GM11168 (cell line): ENCODE data around the gene STK24.

Experiments used
- in situ Hi-C: fragments of 300-500 bp; cut with MboI; formaldehyde crosslinking; loops from one replicate; pipeline ENCODE4 v1.12.0; 2022; ENCODE audit warnings: low sequenced_read_pairs; ENCODE audit not compliant: unreplicated experiment

Gene STK24

DNA sequence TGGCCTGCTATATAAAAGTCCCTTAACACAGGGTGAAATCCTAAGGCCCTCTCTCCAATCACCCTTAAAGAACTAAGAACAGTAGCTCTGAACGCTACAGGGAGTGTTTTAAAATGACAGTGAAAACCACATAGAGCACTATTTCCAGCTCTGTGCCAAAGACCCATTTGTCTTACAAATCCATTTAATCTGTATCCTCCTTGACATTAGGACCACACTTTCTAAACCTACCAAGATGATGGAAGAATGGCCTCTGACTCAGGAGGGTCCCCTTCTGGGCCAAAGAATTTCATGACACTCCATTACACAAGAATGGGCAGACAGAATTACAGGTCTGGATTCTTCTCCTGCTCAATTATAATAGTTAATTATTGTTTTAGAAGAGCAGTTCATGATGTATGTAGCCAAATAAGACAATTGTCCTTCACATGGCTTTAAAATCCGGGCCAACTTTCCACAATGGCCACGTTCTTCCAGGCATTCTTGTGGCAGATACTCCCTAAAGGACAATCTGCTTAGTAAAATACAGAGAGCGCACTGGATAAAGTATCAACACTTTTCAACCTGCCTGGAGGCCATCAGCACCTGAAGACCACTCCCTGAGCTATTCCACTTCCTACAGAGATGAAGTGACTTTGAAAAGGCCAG lies 61.0 kb downstream of the STK24 start:
- in situ Hi-C loops, result no loop called here

DNA sequence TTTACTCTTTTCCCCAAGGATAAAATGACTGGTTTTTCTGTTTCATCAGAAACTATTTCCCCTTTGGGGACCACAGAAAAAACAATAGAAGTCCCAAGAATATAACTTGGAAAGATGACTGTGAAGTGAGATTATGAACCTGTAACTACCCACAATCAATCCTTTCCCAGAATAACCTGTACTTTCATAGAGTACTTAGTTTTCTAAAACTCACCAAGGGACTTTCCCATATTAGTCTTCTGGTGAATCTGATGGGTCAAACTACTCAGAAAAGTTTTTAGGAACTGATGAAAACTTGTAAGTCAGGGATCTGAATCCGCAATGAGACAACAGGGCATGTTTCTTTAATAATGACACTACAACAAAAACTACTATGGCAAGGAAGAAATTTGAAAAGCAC lies 62.6 kb downstream of the STK24 start:
- in situ Hi-C loops, result no loop called here

DNA sequence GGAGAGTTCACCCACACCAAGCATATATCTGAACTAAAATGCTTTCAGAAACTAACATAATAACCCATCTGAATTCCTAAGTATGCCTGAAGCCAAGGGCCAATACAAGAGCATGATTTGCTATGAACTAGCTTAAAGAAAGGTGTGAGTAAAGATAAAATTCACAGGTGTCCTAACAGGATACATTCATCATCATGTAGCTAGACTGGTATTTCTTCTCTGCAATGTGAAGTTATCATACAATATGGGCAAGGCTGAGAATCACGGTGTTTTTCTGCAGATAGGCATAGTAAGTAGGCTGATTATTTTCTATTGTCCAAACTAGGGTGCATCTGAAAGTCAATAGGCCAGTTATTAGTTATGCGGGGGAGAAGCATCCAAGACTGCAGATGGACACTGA lies 63.1 kb downstream of the STK24 start:
- in situ Hi-C loops, result no loop called here

DNA sequence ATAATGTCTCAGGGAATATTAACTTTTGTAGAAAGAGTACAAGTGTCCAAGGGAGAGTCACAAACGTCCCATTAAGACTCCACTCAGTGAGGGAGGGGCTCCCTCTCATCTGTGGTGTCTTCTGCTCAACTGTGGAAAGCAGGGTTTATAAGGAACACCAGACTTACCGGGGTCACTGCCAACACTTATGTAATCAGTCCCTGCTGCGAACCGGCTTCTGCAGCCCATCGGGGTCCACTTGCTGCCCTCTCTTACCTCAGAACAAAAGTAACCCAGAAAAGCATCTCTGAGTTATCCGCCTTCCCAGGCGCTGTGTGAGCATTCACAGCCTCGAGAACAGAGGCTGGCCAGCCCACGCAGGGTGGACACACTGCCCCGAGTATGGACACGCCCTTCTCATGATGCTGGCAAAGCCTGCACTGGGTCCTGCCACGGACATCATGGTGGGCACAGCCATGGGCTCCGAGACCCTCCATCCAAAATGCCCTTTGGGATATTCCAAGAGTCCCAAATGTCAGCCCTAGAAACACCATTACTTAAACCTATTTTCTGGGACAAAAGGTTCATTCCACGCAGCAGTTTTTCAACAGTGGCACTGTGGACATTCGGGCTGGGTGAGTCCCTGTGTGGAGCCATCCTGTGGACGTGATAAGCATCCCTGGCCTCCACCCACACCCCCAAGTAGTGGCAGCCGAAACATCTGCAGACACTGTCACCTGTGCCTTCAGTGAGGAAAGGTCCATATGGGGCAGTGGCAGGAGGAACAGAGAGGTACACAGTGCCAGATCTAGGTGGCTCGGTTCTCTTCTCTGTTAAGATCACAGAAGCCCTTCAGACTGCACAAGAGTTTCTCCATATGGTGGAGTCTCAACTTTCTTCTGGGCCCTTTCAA lies 63.9 kb downstream of the STK24 start:
- in situ Hi-C loops, result no loop called here

DNA sequence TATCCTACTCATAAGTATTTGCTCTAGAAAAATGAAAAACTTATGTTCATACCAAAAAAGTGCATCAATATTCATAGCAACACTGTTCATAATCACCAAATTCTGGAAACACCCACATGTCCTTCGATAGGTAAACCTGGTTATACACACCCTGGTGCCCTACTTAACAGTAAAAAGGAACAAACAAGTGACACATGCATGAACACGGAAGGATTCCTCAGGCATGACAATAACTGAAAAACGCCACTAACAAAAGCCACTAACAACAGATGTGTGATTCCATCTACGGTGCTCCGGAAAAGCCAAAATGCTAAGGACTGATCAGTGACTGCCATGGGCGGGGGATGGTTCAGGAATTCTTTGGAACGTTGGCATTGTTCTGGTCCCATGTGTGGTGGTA lies 65.5 kb downstream of the STK24 start:
- in situ Hi-C loops, result no loop called here

DNA sequence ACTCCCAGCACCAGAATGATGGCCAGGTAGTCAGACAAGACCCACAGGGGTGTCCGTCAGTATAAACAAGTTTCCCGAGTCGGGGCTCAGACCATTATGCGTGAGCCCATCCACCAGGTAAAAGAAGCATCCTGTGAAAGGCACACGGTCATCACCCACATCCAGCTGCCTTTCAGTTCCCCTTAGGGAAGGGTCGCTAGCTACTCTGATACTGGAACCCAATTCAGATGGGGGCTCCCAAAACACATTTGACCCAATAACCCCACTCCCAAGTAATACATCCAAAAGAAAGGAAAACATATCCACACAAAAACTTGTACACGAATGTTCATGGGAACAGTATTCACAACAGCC lies 66.8 kb downstream of the STK24 start:
- in situ Hi-C loops, result no loop called here

DNA sequence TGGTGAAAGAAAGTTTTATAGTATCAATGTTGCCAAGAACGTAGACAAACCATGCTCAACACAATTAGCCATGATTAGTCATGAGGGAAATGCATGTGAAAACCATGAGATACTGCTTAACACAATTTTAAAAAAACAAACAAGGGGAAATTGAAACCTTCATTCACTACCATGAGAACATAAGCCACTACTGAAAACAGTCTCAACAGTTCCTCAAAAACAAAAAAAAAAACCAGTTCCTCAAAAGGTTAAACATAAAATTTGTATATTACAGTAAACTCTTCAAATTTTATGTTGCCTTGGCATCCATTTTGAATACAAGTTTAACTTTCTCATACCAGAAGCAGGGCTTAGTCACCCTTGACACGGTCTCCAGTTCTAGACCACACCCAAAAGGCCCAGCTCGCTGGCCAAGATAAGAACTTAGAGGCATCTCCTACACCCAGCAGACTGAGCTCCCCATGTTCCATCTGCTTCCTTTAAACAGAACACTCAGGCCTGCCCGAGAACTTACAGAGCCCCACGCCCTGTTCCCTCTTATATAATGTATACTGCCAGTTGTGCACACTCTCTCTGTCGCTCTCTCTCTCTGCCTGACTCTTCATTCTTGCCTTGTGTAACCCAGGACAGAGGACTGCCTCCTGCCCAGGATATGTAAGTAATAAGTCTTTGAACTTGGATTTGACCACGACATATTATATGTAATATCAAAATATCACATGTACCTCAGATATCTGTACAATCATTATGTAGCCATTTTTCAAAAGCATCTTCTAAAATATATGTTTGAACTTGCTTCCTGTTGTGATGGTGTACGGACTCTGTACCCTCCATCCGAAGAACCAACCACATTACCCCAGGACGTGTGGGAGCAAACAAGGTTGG lies 67.4 kb downstream of the STK24 start:
- in situ Hi-C loops, result no loop called here

DNA sequence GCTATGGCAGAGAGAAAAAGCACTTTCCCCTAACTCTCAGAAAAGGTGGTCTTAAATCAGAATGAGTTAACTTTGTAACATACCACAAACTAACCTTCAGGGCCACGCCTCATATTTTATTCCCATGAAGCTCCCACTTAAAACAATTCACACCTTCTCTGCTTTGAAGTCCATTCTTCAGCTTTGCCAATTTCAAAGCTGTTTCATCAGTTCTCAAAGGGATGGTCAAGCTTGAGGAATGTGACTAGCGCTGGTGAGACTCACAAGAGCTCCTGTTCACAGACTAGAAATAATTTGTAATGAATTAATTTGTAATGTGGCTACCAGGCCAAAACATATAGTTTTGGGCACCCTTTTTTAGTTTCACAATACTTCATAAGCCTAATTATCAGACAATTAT lies 68.2 kb downstream of the STK24 start:
- in situ Hi-C loops, result no loop called here

DNA sequence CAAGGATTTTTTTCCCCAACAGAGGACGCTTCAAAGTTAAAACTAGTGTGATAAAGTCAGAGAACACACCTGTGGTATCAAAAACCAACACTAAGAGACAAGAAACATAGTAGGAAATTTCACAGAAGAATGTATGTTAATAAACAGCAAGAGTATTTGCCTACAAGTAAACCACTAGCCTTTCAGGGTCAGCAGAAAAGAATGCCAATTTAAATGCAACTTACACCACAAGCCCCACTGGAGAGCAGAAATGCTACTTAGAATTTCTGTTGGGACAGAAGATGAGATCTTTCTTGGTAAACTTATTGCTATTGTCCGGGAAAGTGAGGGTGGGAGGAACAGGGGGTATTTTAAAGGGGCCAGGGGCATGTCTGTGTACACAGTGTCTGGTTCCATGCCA lies 68.6 kb downstream of the STK24 start:
- in situ Hi-C loops, result no loop called here

DNA sequence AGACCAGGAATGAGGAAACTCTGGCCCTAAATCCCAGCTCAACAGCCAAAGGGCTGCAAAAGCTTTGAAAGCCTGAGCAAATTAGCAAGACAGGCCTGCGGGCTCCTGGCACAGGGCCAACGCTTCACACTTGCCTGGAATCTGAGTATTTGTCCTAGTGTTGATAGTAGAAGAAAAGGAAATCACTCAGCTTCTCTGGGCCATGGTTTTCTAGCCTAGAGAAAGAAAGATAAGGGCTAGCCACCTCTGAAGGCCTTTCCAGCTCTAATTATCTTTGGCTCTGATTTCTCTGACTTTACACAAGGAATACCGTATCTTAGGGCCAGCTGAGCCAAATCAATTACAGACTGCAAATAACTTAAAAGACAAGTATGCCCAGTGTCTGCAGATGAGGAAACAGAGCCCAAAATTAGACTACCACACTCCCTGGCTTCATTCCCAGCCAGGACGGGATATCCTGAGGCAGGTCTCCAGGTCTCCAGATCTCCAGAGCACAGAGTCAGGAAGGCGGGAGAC lies 69.6 kb downstream of the STK24 start:
- in situ Hi-C loops, result no loop called here

DNA sequence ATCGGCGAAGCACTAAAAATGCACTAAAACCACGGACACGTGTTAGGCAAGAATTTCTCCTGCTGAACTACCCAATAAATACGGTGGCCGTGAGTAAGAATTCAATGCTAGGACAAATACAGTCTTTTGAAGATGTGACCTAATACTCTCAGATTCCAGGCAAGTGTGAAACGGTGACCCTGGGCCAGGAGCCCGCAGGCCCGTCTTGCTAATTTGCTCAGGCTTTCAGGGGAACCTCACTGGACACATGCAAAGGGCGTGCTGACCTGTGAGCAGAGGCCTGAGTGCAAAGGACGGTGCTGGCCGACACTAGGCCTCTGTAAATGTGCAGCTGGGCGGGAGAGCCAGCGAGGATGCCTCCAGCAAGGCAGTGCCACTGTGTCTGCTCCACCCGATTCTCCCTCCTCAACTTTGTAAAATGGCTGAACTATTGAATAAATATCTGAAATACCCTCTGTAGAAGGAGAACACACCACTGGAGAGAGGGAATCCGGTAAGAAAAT lies 70.1 kb downstream of the STK24 start:
- in situ Hi-C loops, result no loop called here

DNA sequence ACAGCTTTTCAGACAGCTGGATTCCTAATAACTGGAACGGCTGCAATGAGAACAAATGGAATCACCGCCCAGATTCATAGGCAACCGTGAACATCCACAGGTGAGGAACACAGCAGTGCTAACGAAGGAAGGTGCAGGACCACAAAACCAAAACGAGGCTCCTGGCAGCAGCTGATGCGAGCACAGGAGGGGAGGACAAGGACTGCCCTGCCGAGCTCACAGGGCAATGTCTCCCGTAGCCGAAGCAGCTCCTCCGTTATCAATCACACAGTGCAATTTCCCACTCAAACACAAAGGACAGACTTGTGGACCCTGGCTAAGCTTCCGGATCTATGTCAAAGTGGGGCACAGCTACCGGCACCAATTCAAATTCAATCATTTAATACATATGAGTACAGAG lies 70.6 kb downstream of the STK24 start:
- in situ Hi-C loops, result no loop called here

DNA sequence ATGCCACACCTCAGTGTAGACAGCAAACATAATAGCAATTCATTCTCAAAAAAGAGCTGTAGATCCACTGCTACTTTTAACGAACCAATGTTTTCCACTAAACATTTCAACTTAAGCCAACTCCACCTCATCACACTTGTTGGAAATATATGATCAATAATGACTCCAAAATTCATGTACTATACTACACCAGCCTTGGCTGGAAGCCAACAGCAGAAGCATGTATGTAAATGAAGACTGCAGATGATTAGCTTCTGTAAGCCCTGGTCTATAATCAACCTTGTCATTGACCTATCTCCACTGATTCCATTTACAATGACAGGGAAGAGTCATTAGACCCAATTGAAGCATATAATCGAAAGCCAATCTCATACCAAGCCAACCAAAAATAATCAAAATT lies 71.7 kb downstream of the STK24 start:
- in situ Hi-C loops, result no loop called here

DNA sequence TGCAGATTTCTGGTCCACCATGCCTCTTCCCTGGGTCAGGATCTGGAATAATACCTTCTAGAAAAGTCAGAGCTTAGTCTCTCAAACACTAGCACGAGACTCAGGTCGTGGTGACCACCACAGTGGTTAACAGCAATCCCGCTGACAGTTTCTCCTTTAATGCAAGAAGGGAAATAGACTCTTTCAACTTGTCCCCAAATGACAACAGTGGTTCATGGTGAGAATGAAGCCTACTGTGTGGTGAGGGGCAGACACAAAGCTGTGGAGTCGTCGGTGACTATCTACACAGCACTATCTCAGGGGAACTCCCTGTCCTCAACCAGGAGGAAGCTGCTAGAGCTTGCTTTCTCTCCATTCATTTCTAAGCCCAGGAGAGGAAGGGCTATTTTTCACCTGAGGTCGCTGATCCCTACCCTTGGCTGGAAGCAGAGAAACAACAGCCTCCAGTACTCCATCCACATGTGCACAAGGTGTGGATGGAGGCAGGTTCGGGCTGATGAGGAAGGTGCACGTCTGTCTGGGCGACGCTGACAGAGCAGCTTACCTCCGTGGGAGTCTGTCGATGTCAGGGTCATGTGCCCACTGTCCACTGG lies 72.4 kb downstream of the STK24 start:
- in situ Hi-C loops, result no loop called here

DNA sequence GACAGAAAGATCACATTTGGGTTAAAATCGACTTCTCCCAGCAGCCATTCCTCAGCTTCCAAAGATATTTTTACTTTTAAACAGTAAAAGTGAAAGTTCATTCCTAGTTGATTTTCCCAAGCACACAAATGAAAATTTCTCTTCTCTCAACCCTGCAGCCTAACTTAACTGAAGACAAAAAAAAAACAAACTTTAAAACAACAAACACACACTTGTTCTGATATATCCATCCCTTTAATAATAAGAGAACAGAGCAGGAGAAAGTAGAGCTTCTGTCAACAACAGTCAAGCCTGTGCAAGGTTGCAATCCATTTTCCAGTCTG lies 72.9 kb downstream of the STK24 start:
- in situ Hi-C loops, result no loop called here

DNA sequence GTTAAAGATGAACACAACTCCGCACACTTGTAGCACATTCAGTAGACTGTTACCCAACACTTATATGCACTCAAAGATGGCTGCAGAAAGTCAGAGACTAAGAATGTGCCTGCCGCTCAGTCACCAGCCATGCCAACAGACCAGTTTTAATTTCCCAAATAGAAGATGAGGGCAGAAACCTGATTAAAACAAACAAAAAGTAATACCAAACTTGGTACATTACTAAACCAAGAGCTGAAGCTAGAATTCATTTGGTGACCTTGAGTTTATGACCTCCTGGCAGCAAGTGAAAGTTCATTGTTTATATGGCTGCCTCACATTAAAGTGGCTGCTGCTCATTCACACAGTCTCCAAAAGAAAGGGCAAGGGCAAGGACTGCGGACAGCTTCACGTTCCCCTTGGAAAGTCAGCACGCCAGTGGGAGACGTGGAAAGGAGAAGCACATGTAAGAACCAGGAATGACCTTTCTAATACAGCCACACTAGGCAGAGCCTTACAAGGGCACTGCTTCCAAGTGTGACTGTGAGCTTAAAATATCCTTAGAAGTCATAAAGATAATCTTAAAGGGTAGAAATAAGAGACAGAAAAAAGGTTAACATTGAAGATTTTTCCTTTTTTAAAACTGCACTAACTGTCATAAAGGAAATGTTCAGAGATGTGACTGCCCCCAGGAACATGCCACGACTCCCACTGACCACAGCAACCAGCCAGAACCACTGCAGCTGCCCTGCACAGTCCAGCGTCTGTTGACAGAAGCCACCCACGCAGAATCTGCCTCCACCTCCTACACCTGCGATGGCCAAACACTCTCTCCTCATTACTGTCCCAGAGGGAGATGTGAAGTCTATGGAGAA lies 73.5 kb downstream of the STK24 start:
- in situ Hi-C loops, result no loop called here

DNA sequence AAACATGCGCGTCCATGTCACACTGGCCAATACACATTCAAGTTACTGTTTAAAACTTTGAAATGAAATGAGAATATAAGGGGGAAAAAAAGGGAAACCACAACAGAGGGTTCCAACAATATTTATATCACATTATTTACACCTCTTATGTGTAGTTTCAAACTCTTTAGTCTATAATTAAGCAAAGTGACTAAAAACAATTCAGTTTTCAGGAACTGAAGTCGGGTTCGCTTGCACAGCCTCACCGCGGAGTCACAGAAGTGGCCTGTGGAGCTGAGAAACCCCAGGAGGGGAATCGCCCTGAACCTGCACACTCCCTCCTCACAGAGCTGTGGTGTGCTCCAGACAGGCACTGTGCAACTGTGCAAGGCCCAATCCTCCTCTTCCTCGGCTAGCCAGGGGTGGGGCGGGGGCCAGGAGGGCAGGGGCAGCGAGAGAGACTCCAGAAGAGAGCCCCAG lies 75.9 kb downstream of the STK24 start:
- in situ Hi-C loops, result no loop called here

DNA sequence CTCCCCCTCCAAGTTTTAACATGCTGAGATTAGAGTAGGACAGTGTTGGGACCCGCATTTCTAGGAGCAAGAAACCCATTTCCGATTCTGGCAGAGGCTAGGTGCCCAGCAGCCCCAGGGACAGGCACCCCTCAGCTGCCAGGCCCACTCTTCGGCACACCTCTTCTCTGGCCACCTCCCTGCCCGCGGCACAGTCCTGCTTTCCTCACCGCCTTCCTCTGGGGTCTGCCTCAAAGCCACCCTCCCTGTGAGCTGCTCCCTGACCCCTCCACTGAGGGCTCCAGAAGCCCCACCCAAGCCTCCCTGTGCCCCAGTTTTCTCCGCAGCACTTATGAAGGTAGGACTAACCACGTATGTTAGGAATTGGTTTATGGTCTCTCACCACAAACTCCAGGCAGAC lies 79.9 kb downstream of the STK24 start:
- in situ Hi-C loops, result no loop called here

DNA sequence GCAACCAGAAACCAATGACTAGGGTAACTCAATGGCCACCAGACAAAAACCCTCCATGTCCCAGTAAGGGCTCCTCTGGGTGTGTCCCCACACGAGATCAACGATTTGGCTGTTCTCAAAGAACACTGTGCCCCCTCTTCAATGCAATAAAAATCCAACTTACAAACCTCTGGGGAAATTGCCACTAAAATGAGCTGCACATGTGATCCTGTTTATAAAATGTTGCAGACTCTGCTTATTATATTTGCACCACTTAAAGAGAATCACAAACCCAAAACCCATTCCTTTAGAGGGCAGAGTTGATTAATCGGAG lies 80.5 kb downstream of the STK24 start:
- in situ Hi-C loops, result no loop called here
